Endothelial cell of umbilical vein (primary cell): ENCODE data around the gene TEX264. TPM values are rescaled to one million over a fixed set of nuclear protein-coding genes. Genes with fewer than 3 reads are reported as not detected.

Source experiments
- BruUV-seq: library from RNA; stranded (reverse); fragments of 400-500 nt; replicated peaks from 2 replicates; lab custom pipeline; 2021; lab: Mats Ljungman, UMichigan
- CTCF ChIA-PET: fragments of 300-600, 350-600 bp; sonication (Branson Sonifier 250); formaldehyde crosslinking; loops from one replicate; lab custom pipeline; 2021; ENCODE audit warnings: antibody characterized with exemption, inconsistent platforms; lab: Charles Lee
- POLR2A ChIA-PET: fragments of 300-600, 350-600 bp; sonication (Branson Sonifier 250); formaldehyde crosslinking; loops from one replicate; lab custom pipeline; 2021; ENCODE audit warnings: antibody characterized with exemption, inconsistent platforms; lab: Charles Lee
- DNase-seq: peaks from one replicate; pipeline ENCODE4 v3.0.0-alpha.2; 2011; ENCODE audit warnings: low read depth, low spot score
- FAIRE-seq: peaks from 2 replicates; lab custom pipeline; 2011; peaks lifted over from hg19 to GRCh38; lab: Jason Lieb, UNC
- H2AFZ ChIP-seq: 2 replicates; pipeline ENCODE4 v1.6.0; 2012; ENCODE audit warnings: low read depth, low read length, control low read depth, inconsistent platforms
- H3K27ac ChIP-seq: 2 replicates; pipeline ENCODE4 v1.5.1; 2011; ENCODE audit warnings: low read depth, mild to moderate bottlenecking, control low read depth, low read length, moderate library complexity; ENCODE audit not compliant: insufficient read depth
- H3K27me3 ChIP-seq, 2 experiments: 2 replicates each; pipeline versions ENCODE4 v1.6.0 to v1.6.1; 2011; ENCODE audit warnings: low read length in 2 of 2, mixed read lengths in 1 of 2; ENCODE audit not compliant: control insufficient read depth in 2 of 2, insufficient read depth in 2 of 2
- H3K36me3 ChIP-seq, 2 experiments: 2 replicates in 1 of 2; 3 replicates in 1 of 2; pipeline ENCODE4 v1.5.1; 2011; ENCODE audit warnings: low read length in 2 of 2, mild to moderate bottlenecking in 1 of 2, moderate library complexity in 1 of 2; ENCODE audit not compliant: control insufficient read depth in 2 of 2, insufficient read depth in 2 of 2; ENCODE audit errors: extremely low read depth in 1 of 2
- H3K4me1 ChIP-seq: 3 replicates; pipeline ENCODE4 v1.5.1; 2011; ENCODE audit warnings: mild to moderate bottlenecking, low read length; ENCODE audit not compliant: control insufficient read depth, insufficient read depth; ENCODE audit errors: extremely low read depth
- H3K4me2 ChIP-seq: 2 replicates; pipeline ENCODE4 v1.6.1; 2011; ENCODE audit warnings: low read length, control low read depth, mixed read lengths; ENCODE audit not compliant: insufficient read depth
- H3K4me3 ChIP-seq, 3 experiments: fragments of 200-600 bp in 1 of 3; sonication (generic), shearing (Covaris generic) in 1 of 3; replicated peaks in 1 of 3; 2 replicates each; pipeline ENCODE4 v1.5.1; 2011 to 2016; ENCODE audit warnings: control low read depth in 3 of 3, low read length in 3 of 3, mild to moderate bottlenecking in 2 of 3, inconsistent platforms in 1 of 3, low read depth in 1 of 3, moderate library complexity in 1 of 3; ENCODE audit not compliant: insufficient read depth in 1 of 3
- H3K79me2 ChIP-seq: 2 replicates; pipeline ENCODE4 v1.6.0; 2012; ENCODE audit warnings: low read length, inconsistent platforms; ENCODE audit not compliant: control insufficient read depth, insufficient read depth
- H3K9ac ChIP-seq: replicated peaks from 2 replicates; pipeline ENCODE3; 2011; ENCODE audit warnings: low read length, control low read depth; ENCODE audit not compliant: insufficient read depth; ENCODE audit errors: extremely low read depth
- H3K9me1 ChIP-seq: replicated peaks from 3 replicates; pipeline ENCODE4 v1.6.0; 2011; ENCODE audit warnings: mild to moderate bottlenecking, low read length; ENCODE audit not compliant: control insufficient read depth, insufficient read depth; ENCODE audit errors: extremely low read depth
- H3K9me3 ChIP-seq: replicated peaks from 2 replicates; pipeline ENCODE4 v1.5.1; 2012; ENCODE audit warnings: low read length, inconsistent platforms; ENCODE audit not compliant: control insufficient read depth, insufficient read depth
- H4K20me1 ChIP-seq: replicated peaks from 2 replicates; pipeline ENCODE3; 2011; ENCODE audit warnings: mild to moderate bottlenecking, low read length; ENCODE audit not compliant: control insufficient read depth, insufficient read depth; ENCODE audit errors: extremely low read depth
- EZH2 ChIP-seq: IDR thresholded peaks from 2 replicates; pipeline ENCODE4 v1.6.1; 2012; ENCODE audit warnings: borderline replicate concordance, low read depth, mild to moderate bottlenecking, moderate library complexity, low read length, inconsistent platforms; ENCODE audit not compliant: severe bottlenecking
- FOS ChIP-seq: IDR thresholded peaks from 2 replicates; pipeline ENCODE4 v1.6.1; 2011; ENCODE audit warnings: mild to moderate bottlenecking, low read length, moderate library complexity, borderline replicate concordance; ENCODE audit not compliant: insufficient read depth
- GATA2 ChIP-seq: IDR thresholded peaks from 2 replicates; pipeline ENCODE4 v1.7.0; 2011; ENCODE audit warnings: low read depth, mild to moderate bottlenecking, moderate library complexity, mixed read lengths, low read length; ENCODE audit not compliant: insufficient read length, insufficient read depth
- JUN ChIP-seq: IDR thresholded peaks from 2 replicates; pipeline ENCODE4 v1.6.1; 2011; ENCODE audit warnings: borderline replicate concordance, low read depth; ENCODE audit not compliant: insufficient read length, insufficient read depth
- MAX ChIP-seq: IDR thresholded peaks from 2 replicates; pipeline ENCODE4 v1.6.1; 2011; ENCODE audit not compliant: insufficient read depth, insufficient read length
- MYC ChIP-seq: IDR thresholded peaks from one replicate; pipeline ENCODE4 v1.6.1; 2011; ENCODE audit warnings: mild to moderate bottlenecking, low read depth, low read length
- POLR2A ChIP-seq: IDR thresholded peaks from 2 replicates; pipeline ENCODE4 v1.6.1; 2012; ENCODE audit warnings: low read depth, mild to moderate bottlenecking, control low read depth, low read length
- POLR2AphosphoS5 ChIP-seq: IDR thresholded peaks from 2 replicates; pipeline ENCODE4 v1.6.1; 2012; ENCODE audit warnings: low read depth, mild to moderate bottlenecking, control low read depth, low read length, moderate library complexity; ENCODE audit not compliant: insufficient read depth
- dilution Hi-C: fragments of 300-500 bp; cut with MboI; formaldehyde crosslinking; loops from one replicate; pipeline ENCODE4 v1.15.0; 2019; ENCODE audit warnings: low sequenced_read_pairs; ENCODE audit not compliant: extremely low pct_ligation_motif_present
- intact Hi-C: fragments of 100-400 bp; cut with micrococcal nuclease; formaldehyde crosslinking; loops from one replicate; pipeline ENCODE4 v1.10.0; 2022
- polyA plus RNA-seq, 4 experiments: library from polyadenylated mRNA; depleted of rRNA in 3 of 4; stranded (reverse) in 3 of 4; unstranded in 1 of 4; fragments of >200 nt; gene quantifications; 2 replicates each; pipeline versions ENCODE4 v1.2.1 to v1.2.3, GENCODE V29; 2011 to 2012; ENCODE audit warnings: missing spikeins in 1 of 4
- total RNA-seq: library from RNA; stranded (reverse); gene quantifications from 2 replicates; pipeline ENCODE4 v1.2.3, GENCODE V29; 2021
- TF ChIP-seq, protein P1 (sequence below), 2 donors: IDR thresholded peaks; 1 replicate in 1 of 2; 2 replicates in 1 of 2; pipeline ENCODE4 v1.5.1; 2011; ENCODE audit warnings: low read length in 2 of 2, mild to moderate bottlenecking in 2 of 2, moderate library complexity in 2 of 2, control low read depth in 1 of 2, inconsistent platforms in 1 of 2, low read depth in 1 of 2; ENCODE audit not compliant: insufficient read depth in 1 of 2; ENCODE audit errors: extremely low read depth in 1 of 2

The TEX264 gene
- total and polyA plus RNA-seq, 2 donors (not counting 3 experiments of a cell fraction or from before 2014, with no cell fraction given): 29.0 to 89.7 TPM

DNA sequence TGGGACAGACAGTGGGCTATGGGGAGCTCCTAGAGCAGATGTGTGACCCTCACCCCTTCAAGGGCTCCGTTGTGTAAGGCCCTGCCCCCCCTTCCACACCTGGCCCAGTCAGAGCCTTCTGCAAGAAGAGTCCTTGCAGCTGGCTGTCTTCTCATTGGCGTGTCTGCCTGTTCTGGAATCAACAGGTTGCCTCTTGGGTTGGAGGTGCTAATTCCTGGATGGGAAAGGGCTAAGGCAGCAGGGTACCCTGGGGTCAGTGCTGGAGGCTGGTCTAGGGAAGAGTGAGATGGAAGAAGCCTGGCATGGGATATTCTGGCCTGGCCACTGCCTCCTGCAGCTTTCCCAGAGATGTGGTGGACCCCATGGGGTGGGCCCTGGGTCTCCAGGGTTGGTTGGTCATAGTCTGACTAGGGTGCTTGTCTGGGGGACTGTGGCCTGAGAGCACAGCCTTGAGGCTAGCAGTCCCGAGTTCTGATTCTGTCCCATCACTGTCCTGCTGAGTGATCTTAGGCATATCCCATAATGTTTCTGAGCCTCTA, 5.1 kb downstream of the TEX264 start:
- Histone ChIP-seq H3K9me1 (no peaks in the 10 kb centered on the region), H3K27me3 (no peaks in the 10 kb centered on the region), H4K20me1 (no peaks in the 10 kb centered on the region), H3K9ac (no peak overlapping the region), H3K4me1 (peaks cover 9% of the 10 kb centered on the region), H3K36me3 (peaks cover 0 to 2% of the 10 kb centered on the region in 2 experiments), H3K4me3 (no peak overlapping the region), H3K9me3 (no peaks in the 10 kb centered on the region), H2AFZ (no peak overlapping the region), H3K79me2 (no peaks in the 10 kb centered on the region), H3K4me2 (no peak overlapping the region), H3K27ac (no peak overlapping the region)
- DNase-seq: no peak
- dilution Hi-C loops (no loop called here), intact Hi-C loops (loop anchor here (10.0 kb wide), 1 partner anchor 1061 kb away; the partner anchor contains the start of genes CISH and MAPKAPK3)
- ChIA-PET CTCF (interaction anchor here (1.2 to 5.4 kb wide), 2 partner anchors 12 to 174 kb away, joined by 3 to 54 read pairs; no protein-coding TSS in a partner anchor), POLR2A (no interaction called here)
- FAIRE-seq: no peak
- no TSS peak for BruUV-seq
- TF ChIP-seq POLR2AphosphoS5 (no peak), JUN (no peak), EZH2 (no peak), POLR2A (no peak), GATA2 (no peak), FOS (no peak), MAX (no peak), MYC (no peak)
- TF ChIP-seq, protein P1, sequence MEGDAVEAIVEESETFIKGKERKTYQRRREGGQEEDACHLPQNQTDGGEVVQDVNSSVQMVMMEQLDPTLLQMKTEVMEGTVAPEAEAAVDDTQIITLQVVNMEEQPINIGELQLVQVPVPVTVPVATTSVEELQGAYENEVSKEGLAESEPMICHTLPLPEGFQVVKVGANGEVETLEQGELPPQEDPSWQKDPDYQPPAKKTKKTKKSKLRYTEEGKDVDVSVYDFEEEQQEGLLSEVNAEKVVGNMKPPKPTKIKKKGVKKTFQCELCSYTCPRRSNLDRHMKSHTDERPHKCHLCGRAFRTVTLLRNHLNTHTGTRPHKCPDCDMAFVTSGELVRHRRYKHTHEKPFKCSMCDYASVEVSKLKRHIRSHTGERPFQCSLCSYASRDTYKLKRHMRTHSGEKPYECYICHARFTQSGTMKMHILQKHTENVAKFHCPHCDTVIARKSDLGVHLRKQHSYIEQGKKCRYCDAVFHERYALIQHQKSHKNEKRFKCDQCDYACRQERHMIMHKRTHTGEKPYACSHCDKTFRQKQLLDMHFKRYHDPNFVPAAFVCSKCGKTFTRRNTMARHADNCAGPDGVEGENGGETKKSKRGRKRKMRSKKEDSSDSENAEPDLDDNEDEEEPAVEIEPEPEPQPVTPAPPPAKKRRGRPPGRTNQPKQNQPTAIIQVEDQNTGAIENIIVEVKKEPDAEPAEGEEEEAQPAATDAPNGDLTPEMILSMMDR (IDR thresholded peaks at IDR 0.05; ENCODE audit: extremely low read depth in 1 of 2, insufficient read depth in 1 of 2, low read depth in 1 of 2, low read length in 2 of 2): no peak
